Dermis microvascular lymphatic vessel endothelial cell (primary cell): ENCODE data around the gene ARMC2. TPM values are rescaled to one million over a fixed set of nuclear protein-coding genes. Genes with fewer than 3 reads are reported as not detected.
A peak's percentile ranks its signal among the peaks of the same experiment; 100 is the strongest.
"Not testable (repeated sequence)": the region's sequence is repeated elsewhere in the genome, so short reads cannot be mapped to it uniquely, and the experiment has no call there.

Experiments
- DNase-seq, 2 donors: peaks; one replicate each; pipeline versions ENCODE4 v3.0.0 to v3.0.0-alpha.2; 2010; ENCODE audit warnings: low read depth in 2 of 2
- total RNA-seq: library from RNA; depleted of rRNA; stranded (reverse); fragments of >200 nt; gene quantifications from 2 replicates; pipeline ENCODE4 v1.2.1, GENCODE V29; 2014

ARMC2 gene
- total RNA-seq, 1 donor from 2014 or later, result 0.64 TPM

DNA sequence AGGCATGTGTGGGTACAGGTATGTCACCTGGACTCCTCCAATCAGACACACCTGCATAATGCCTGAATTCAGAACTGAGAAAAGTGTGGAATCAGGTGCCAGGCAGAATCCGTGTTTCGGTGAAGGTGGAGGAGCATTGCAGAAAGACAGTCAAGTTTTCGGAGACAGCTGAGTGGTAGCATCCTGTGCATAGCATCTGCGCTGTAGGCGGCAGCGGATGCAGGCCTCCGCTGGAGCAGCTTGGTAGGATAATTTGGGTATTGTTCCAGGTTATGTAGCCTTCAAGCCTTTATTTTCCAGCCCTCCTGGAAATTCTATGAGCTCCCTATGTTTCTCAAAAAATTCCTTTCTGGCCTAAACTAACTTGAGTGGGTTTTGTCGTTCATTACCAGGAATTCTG, 15.5 kb upstream of the ARMC2 start:
- no peak for DNase-seq

- DNase-seq, result peak; percentile 73 to 86
These were observed 12.9 kb upstream of the ARMC2 start for GRCh38 chr6:108835218-108835850.

DNA sequence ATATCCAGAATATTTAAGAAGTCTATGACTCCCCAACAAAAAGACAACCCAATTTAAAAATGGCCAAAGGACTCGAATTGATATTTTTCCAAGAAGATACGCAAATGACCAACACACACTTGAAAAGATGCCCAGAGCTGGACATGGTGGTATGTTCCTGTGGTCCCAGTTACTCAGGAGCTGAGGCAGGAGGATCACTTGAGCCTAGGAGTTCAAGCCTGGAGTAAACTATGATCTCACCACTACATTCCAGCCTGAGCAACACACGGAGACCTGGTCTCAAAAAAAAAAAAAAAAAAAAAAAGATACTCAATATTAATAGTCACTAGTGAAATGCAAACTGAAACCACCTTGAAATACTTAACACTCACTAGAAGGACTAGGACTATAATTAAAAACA, 12.2 kb upstream of the ARMC2 start:
- DNase-seq, result no peak

DNA sequence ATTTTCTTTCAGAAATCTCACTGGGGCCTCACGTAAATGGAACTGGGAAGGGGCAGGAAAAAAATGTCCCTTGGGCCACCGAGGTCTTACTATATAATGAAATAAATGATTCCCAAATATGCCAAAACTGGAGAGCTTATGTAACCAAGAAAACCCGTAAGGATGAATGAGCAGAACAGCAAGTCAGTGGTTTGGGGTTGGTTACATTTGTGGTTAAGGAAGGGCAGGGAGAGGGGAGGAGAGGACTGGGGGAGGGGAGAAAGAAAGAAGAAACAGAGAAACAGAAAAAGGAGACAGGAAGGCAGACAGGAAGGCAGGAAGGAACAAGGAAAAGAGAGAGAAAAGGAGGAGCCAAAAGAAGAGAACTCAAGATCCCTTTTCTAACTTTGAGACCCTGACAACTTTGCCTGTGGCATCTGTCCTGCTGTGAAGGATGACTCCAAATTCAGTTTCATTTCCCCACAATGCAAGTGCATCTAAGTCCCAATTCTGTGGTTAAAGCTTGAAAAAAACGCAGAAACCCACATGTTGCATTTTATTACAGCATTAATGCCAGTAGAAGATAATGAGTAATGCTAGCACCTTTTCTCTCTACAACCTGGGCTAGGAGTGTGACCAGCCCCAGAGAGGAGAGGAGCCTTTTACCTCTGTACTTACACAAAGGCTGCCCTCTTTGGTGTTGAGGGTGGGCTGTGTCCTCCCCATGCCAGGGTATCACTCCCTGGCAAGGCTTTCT, 10.8 kb upstream of the ARMC2 start:
- DNase-seq, result no peak

DNA sequence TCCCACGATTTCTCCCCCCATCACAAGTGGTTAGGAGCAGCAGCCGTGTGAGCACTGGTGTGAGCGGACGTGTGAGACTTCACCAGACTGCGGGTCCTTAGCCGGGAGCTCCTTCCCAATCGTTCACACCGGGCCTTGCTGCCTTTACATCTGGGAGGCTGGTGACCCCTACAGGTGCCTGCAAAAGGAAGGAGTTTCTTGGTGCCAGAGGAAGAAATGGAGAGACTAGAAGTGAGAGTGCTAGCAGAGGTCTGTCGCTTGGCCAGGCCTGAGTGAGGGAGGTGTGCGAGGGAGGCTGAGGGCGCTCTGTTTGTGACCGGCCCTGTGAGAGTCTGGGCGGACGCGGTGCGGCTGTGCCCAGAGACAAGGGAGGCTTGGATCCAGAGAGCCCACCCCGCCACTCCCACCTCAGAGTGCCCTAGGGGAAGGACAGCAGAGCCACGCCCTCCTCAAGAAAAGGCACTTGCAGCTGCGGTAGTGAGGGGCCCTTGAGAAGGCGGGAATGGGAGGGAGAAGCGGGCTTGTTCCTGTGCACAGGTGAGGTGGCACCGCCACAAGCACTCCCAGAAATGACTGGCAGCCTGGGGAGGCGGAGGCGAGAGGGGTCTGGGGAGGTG, 10.0 kb upstream of the ARMC2 start:
- no peak for DNase-seq

DNA sequence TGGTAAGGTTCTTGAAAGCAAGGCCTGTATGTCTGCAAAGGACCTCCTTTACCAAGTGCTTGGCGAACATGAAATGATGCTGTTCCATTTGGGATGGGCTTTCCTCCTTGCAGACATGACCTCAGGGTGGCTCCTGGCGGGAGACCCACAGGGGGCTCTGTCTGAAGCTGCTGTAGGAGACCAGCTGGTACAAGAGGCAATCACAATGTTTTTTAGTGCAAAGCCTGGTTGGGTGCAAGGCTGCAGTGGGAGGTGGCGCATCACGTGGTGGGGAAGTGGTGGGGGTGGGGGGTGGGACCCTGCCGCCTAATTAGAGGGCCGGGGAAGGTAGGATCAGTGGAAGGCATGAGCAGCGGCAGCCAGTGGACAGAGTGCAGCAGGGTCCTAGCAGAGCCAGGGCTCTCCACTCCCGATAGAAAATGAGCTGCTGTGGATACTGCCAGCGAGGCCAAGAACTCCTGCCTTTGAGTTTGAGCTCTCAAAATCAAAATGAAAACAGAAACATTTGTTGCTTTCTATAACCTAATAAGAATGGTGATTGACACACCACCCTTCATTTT, 9.1 kb upstream of the ARMC2 start:
- DNase-seq, result no peak

GRCh38 chr6:108840919-108841318, 7.3 kb upstream of the ARMC2 start:
- DNase-seq, result no peak

- no peak for DNase-seq
These were observed 6.8 kb upstream of the ARMC2 start for GRCh38 chr6:108841377-108841855.

GRCh38 chr6:108844135-108844534, 4.1 kb upstream of the ARMC2 start:
- no peak for DNase-seq

DNA sequence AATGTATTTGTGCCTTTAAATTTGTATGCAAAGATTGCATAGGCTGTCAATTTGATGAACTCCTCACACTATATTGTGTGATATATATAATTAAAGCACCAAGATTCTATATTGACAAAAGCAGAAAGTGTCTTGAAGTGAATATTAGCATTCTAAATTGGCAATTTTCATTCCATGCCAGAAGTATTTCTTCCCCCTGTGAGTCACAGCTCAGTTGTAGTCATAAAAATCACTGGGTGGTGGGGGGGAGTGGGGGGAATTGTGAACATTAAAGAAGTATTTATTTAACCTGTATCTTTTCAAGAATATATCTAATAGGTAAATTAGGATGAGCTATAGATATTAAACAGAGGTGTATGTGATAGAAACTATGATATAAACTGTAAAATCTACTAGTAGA, 3.1 kb upstream of the ARMC2 start:
- no peak for DNase-seq

- DNase-seq, result no peak
These were observed 2.1 kb upstream of the ARMC2 start for GRCh38 chr6:108846101-108846500.

DNA sequence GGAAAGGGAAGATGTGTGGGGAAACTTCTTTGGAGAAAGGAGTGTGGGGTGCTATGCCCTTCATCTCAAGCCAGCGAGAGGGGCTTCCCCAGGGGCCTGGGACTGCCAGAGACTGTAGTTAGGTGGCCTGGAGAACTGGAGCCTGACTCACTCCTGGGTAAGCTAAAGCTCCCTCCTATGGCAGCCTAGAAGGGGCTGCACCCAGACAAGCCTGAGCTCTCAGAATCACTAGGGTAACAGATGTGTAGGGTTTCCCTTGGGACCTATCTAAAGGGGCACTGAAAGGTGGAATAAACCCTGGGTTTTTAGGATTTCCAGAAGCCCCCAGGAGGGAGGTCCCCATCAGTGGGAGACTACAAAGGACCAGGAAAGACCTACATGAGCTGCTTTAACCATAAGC, 1.6 kb upstream of the ARMC2 start:
- DNase-seq, result no peak

GRCh38 chr6:108847738-108848115, 495 bp upstream of the ARMC2 start:
- DNase-seq, result no peak

DNA sequence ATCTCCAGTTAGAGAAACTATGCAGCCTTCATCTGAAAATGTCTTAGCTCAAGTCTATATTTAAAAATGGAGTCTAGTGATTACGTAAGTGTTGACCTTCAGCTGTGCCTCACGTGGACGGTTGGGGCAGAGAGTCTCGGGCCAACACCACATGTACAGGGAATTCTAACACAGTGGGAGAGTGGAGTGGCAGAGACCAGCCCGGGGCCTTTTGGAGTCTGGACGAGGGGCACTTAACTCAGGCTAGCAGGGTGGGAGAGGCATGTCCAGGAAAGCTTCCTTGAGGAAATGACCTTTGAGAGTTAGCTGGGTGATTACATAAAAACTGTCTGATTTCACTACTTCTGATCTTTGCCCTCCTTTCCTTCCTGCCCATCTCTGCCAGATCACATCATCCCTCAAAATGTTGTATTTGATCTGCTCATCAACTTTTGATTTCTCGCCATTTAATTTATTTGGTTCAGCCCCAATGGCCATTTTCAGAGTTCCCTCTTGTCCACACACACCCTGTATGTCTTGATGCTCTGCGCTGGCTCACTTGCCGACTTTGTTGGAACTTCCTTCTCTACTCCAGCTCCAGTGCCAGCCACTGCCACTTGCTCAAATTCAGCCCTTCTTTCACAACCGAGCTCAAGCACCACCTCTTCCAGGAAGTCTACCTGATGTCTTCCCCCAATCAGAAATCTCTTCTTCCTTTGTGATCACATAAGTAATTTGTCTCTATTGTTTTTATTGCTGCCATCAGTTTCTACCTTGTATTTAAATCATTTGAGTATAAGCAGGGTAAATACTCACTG, 2.6 kb downstream of the ARMC2 start:
- peak; percentile 15 to 27 for DNase-seq

DNA sequence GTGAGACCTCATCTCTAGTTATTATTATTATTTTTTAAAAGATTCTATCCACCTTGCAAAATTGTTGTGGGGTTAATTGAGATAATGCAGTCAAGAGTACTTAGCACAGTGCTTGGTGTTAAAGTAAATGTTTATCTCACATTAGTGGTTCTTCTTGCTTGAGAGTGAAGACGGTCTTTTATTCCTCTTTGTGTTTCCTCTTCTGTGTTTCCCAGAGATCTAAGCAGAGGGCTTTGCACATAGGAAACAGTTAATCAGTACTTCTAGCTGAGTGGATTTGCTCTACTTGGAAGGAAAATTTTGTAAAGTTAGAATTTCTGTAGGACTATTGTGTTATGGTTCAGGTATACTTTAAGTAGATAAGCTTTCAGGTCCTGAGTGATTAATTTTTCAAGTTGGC, 3.5 kb downstream of the ARMC2 start:
- no peak for DNase-seq

DNA sequence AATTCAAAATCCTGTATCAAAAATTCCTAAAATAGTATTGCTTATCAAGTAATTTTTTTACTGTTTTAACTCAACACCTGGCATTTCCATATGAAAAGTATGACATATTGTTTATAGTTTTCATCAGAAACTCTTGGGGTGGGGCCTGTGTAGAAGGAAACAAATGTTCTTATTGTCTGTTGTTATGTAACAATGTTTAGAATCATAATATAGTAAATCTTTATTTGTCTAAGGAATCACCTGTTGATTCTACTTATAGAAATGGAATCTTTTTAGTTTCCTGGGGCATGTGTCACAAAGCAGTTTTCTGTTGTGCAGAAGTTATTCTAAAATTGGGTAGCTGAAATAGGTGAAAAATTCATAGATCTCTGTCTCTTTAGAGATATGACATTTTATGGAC, 4.9 kb downstream of the ARMC2 start:
- DNase-seq, result no peak

DNA sequence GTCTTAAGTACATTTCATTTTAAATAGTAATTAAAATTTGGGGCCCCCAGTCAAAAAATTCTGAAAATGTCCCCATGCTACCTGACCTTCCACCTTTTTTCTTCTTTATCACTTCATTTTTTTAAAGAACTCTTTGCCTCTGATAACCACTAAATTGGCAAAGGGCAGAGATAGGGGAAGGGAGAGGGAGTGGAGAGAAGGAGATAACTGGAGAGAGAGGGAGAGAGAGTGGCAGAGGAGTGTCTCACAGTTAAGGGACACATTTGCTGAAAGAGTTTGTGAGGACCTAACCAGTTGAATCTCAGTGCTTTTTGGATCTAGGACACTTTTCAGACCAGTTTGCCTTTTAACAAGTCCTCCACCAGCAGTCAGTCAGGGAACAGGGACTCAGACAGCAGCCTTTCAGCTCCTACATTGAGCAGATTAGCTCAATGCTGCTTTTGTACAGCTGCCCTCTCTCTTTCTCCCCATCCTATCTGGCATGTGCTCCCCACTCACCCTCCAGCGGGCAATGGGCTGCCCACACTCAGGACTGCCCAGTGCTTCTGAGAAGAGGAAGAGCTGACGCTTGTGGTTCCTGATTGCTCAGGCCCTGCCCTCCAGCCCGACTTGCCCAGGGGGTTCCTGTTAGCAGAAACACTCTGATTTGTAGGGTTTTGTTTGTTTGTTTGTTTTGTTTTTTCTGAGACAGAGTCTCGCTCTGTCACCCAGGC, 14.4 kb downstream of the ARMC2 start:
- no peak for DNase-seq

GRCh38 chr6:108865751-108866286, 17.6 kb downstream of the ARMC2 start:
- DNase-seq, result not testable (repeated sequence)

DNA sequence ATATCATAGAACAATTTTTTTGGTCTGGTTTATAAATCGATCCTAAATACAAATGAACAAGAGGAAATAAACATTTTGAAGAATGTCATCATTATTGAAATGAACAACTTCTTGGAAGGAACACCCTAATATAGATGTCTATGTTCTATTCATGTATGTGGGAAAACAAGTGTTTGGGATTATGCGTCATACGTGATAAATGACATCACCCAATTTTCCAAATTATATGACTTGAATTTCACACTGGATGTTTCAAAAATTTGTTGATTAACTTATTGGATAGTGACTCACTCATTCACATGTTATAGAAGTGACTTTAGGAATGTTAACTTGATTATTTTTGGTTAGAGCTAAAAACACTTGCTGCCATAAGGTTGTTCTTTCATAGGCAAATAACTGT, 18.6 kb downstream of the ARMC2 start:
- no peak for DNase-seq

DNA sequence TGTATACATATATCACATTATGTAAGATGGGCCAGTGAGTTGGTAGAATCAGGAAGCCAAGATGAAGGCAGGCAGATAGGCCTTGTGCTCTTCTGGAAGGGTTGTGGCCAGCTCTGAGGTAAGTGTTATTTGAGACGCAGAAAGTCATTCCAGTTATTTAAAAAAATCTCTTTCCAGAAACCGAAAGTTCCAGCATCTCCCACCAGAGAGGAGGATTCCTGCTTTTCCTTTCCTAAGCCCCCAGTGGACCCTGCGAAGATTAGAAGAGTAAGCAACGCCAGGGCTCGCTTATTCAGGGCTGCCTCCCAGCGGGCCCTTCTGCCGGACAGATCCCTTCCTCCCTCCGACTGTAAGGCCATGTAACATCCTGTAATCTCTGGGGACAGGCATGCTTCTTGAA, 20.4 kb downstream of the ARMC2 start:
- no peak for DNase-seq

- no peak for DNase-seq
These were observed 21.7 kb downstream of the ARMC2 start for GRCh38 chr6:108869876-108870275.
